Nephron progenitor cell (in vitro differentiated cells): Measurements from ENCODE around the gene DNMBP.
A peak's percentile ranks its signal among the peaks of the same experiment; 100 is the strongest.
"Not testable (repeated sequence)": the region's sequence is repeated elsewhere in the genome, so short reads cannot be mapped to it uniquely, and the experiment has no call there.

Source experiments
- DNase-seq: peaks from one replicate; pipeline ENCODE4 v3.0.0; 2021
- H3K27ac Mint-ChIP-seq: 2 replicates; pipeline ENCODE4 v1.8.0; 2021; ENCODE audit warnings: mild to moderate bottlenecking, moderate library complexity, mixed read lengths
- H3K27me3 Mint-ChIP-seq: 2 replicates; pipeline ENCODE4 v1.8.0; 2021; ENCODE audit warnings: mild to moderate bottlenecking, low read depth, mixed read lengths; ENCODE audit not compliant: poor library complexity
- H3K36me3 Mint-ChIP-seq: 2 replicates; pipeline ENCODE4 v1.8.0; 2021; ENCODE audit warnings: low read depth, mixed read lengths
- H3K4me1 Mint-ChIP-seq: 2 replicates; pipeline ENCODE4 v1.8.0; 2021; ENCODE audit warnings: mixed read lengths
- H3K4me3 Mint-ChIP-seq: 2 replicates; pipeline ENCODE4 v1.8.0; 2021; ENCODE audit warnings: mild to moderate bottlenecking, moderate library complexity, mixed read lengths
- H3K9me3 Mint-ChIP-seq: 2 replicates; pipeline ENCODE4 v1.8.0; 2021; ENCODE audit warnings: mild to moderate bottlenecking, moderate library complexity, mixed read lengths
- CTCF ChIP-seq: fragments of 200-600 bp; sonication (generic); IDR thresholded peaks from 2 replicates; pipeline ENCODE4 v1.5.0; 2021; ENCODE audit warnings: antibody characterized with exemption

The DNMBP gene

DNA sequence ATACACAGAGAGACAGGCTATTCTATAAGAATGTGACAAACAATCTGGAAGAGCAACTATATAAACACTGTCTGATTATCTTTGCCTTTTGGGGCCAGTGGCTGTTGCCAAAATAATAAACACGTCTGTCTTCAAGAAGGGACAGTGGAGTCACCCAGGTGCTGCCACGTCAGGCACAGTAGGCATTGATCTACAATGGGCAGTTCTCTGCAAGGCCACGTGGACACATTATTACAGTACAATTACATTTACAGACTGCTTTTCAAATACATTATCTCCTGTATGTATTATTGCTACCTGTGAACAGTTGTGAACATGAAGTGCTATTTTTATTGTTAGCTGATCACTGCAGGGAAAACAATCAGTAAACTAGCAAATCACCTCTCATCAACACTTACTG is 14.0 kb downstream of the DNMBP start:
- Mint-ChIP-seq H3K36me3 (peaks cover 9% of the 10 kb centered on the region), H3K27ac (no peak overlapping the region), H3K9me3 (no peaks in the 10 kb centered on the region), H3K4me1 (peaks cover 42% of the 10 kb centered on the region), H3K27me3 (no peaks in the 10 kb centered on the region), H3K4me3 (no peak overlapping the region)
- no peak for DNase-seq
- TF ChIP-seq CTCF = no peak

- Mint-ChIP-seq H3K27ac (no peak overlapping the region), H3K36me3 (peaks cover 9% of the 10 kb centered on the region), H3K27me3 (no peaks in the 10 kb centered on the region), H3K9me3 (no peaks in the 10 kb centered on the region), H3K4me1 (peaks cover 42% of the 10 kb centered on the region), H3K4me3 (no peak overlapping the region)
- no peak for TF ChIP-seq CTCF
- DNase-seq = no peak
Observed at GRCh38 chr10:99995269-99995668, 14.5 kb downstream of the DNMBP start.

- Mint-ChIP-seq H3K36me3 (peaks cover 9% of the 10 kb centered on the region), H3K9me3 (no peaks in the 10 kb centered on the region), H3K27ac (no peak overlapping the region), H3K4me3 (no peak overlapping the region), H3K27me3 (no peaks in the 10 kb centered on the region), H3K4me1 (peaks cover 38% of the 10 kb centered on the region)
- TF ChIP-seq CTCF = no peak
- DNase-seq = no peak
Observed at GRCh38 chr10:99994801-99995200, 14.9 kb downstream of the DNMBP start.

DNA sequence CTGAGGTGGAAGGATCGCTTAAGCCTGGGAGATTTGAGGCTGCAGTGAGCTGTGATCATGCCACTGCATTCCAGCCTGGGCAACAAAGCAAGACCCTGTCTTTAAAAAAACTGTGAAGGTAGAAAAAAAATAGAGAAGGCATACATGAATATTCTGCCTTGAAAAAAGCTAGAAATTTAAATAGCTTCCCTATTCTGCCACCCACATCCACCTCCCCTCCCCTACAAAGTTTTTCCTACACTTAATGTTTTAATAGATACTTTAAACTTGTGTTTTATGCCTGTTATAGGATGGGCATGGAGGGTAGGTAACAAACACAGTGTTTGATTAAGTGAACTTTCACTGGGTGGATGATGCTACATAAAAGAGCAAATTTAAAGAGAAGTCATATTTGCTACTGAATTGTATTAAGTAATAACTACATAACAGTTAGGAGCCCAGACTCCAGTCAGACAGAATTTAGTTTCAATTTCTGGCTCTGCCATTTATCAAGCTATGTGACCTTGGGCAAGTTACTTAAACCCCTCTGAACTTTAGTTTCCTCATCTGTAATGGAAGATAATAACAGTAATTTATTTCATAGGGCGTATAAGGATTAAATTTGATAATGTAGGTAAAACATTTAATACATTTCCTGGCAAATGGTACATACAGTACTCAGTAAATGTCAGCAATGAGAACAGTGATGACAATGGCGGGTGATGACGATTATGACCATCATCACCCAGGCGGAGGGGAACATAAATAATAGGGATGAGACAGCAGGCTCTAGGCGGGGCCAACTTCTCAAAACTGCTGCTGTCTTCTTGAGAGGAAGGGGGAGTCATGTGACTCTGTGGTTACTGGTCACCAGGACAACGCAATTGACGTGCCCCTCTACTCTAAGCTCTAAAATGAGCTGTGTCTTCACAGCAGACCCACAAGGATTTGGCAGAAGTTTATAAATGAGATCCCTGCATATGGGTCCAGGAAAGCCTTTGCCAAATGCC is 15.8 kb downstream of the DNMBP start:
- no peak for DNase-seq
- no peak overlapping the region for H3K4me3 Mint-ChIP-seq
- no peak overlapping the region for H3K27ac Mint-ChIP-seq
- H3K9me3 Mint-ChIP-seq = no peaks in the 10 kb centered on the region
- H3K4me1 Mint-ChIP-seq = peaks cover 31% of the 10 kb centered on the region
- no peak for TF ChIP-seq CTCF
- H3K36me3 Mint-ChIP-seq = peaks cover 9% of the 10 kb centered on the region
- H3K27me3 Mint-ChIP-seq = no peaks in the 10 kb centered on the region

GRCh38 chr10:99985637-99986036 is 24.1 kb downstream of the DNMBP start:
- H3K27ac Mint-ChIP-seq, H3K27me3 Mint-ChIP-seq, H3K4me3 Mint-ChIP-seq, H3K36me3 Mint-ChIP-seq, H3K9me3 Mint-ChIP-seq, DNase-seq: not testable (repeated sequence)
- H3K4me1 Mint-ChIP-seq = peaks cover 25% of the 10 kb centered on the region

DNA sequence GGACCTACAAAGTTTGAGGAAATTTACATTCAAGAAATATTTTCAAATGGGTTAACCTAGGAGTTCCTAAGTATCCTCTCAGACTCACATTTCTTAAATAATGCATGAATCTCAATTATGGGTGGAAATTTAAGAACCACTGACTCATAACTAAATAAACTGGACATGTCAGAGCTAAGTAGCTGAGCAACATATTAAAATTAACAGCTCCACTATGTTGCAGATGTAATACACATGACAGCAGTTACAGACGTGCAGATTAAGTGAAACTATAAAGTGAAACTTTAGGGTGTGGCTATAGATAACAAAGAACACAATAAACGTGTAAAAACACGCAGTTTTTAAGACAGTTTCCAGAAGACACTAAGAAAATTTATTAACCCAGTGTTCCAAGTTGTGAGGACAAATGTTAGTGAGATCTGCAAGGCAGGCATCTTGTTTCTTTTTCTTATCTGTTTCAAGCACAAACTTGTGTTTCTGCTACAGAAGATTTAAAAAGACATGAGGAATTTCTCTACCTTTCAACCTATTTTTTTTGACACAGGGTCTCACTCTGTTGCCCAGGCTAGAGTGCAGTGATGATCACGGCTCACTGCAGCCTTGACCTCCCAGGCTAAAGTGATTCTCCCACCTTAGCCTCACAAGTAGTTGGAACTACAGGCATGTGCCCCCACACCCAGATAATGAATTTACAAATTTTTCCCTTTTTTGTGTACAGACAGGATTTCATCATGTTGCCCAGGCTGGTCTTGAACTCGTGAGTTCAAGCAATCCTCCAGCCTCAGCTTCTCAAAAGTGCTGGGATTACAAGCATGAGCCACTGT is 25.3 kb downstream of the DNMBP start:
- DNase-seq = no peak
- no peak for TF ChIP-seq CTCF
- no peak overlapping the region for H3K4me3 Mint-ChIP-seq
- H3K36me3 Mint-ChIP-seq = no peaks in the 10 kb centered on the region
- peaks cover 32% of the 10 kb centered on the region for H3K4me1 Mint-ChIP-seq
- no peaks in the 10 kb centered on the region for H3K9me3 Mint-ChIP-seq
- no peaks in the 10 kb centered on the region for H3K27me3 Mint-ChIP-seq
- H3K27ac Mint-ChIP-seq = peak overlapping the region; percentile 61
